CD8-positive, alpha-beta memory T cell (primary cell): ENCODE data around the gene TMEM42. TPM values are rescaled to one million over a fixed set of nuclear protein-coding genes. Genes with fewer than 3 reads are reported as not detected.

Experiments
- polyA plus RNA-seq: library from polyadenylated mRNA; unstranded; fragments of 300-500 nt; fragmentation: Illumina TruSeq; gene quantifications from one replicate; pipeline ENCODE4 v1.2.3, GENCODE V29; 2021
- total RNA-seq, 2 experiments: library from RNA; stranded (reverse); gene quantifications; one replicate each; pipeline ENCODE4 v1.2.3, GENCODE V29; 2021

TMEM42 gene
- total and polyA plus RNA-seq, 3 experiments from 2014 or later: 8.2 to 35.9 (median 9.1) TPM

Other genes with a start within 250 kb of the TMEM42 start
- 10 to 100 TPM; 13.8 to 14.2 TPM for gene ZNF197, start 236.9 kb upstream of the TMEM42 start, total RNA-seq
- gene ZNF197, start 236.9 kb upstream of the TMEM42 start, polyA plus RNA-seq: 5.7 TPM
- gene ZNF35, start 213.2 kb upstream of the TMEM42 start, total RNA-seq: 1 to 10 TPM; 8.2 to 9.0 TPM
- gene ZNF35, start 213.2 kb upstream of the TMEM42 start, polyA plus RNA-seq: 2.4 TPM
- 1 to 10 TPM; 1.6 to 1.7 TPM for gene ZNF502, start 149.3 kb upstream of the TMEM42 start, total RNA-seq
- 4.1 TPM for gene ZNF502, start 149.3 kb upstream of the TMEM42 start, polyA plus RNA-seq
- gene ZNF501, start 132.3 kb upstream of the TMEM42 start, total RNA-seq: 1 to 10 TPM; 4.9 to 6.0 TPM
- 2.9 TPM for gene ZNF501, start 132.3 kb upstream of the TMEM42 start, polyA plus RNA-seq
- 10 to 100 TPM; 38.9 to 41.7 TPM for gene KIAA1143, start 100.3 kb upstream of the TMEM42 start, total RNA-seq
- gene KIAA1143, start 100.3 kb upstream of the TMEM42 start, polyA plus RNA-seq: 24.5 TPM
- gene KIF15, start 100.1 kb upstream of the TMEM42 start, total RNA-seq: 10 to 100 TPM; 21.7 to 23.6 TPM
- 0.24 TPM for gene KIF15, start 100.1 kb upstream of the TMEM42 start, polyA plus RNA-seq
- not detected for gene TGM4, start 12.7 kb downstream of the TMEM42 start, total RNA-seq
- gene TGM4, start 12.7 kb downstream of the TMEM42 start, polyA plus RNA-seq: 0.43 TPM
- 10 to 100 TPM; 40.9 to 41.8 TPM for gene ZDHHC3, start 114.3 kb downstream of the TMEM42 start, total RNA-seq
- 46.3 TPM for gene ZDHHC3, start 114.3 kb downstream of the TMEM42 start, polyA plus RNA-seq
- 10 to 100 TPM; 86.4 to 89.6 TPM for gene EXOSC7, start 114.3 kb downstream of the TMEM42 start, total RNA-seq
- gene EXOSC7, start 114.3 kb downstream of the TMEM42 start, polyA plus RNA-seq: 42.1 TPM
- gene CLEC3B, start 164.4 kb downstream of the TMEM42 start, total RNA-seq: under 1 TPM in 1 of 2 experiments, not detected in 1; 0.24 TPM
- not detected for gene CLEC3B, start 164.4 kb downstream of the TMEM42 start, polyA plus RNA-seq